GM19463 (cell line): Measurements from ENCODE around the gene RPS2.
A peak's percentile ranks its signal among the peaks of the same experiment; 100 is the strongest.

Experiments
- ATAC-seq: cut with Tn5 transposase; IDR thresholded peaks from one replicate; pipeline ENCODE4 v1.9.1; 2021; ENCODE audit warnings: mild to moderate bottlenecking, moderate library complexity; ENCODE audit not compliant: unreplicated experiment

The RPS2 gene

GRCh38 chr16:1999866-2000514, 35.4 kb upstream of the RPS2 start:
- no peak for ATAC-seq

DNA sequence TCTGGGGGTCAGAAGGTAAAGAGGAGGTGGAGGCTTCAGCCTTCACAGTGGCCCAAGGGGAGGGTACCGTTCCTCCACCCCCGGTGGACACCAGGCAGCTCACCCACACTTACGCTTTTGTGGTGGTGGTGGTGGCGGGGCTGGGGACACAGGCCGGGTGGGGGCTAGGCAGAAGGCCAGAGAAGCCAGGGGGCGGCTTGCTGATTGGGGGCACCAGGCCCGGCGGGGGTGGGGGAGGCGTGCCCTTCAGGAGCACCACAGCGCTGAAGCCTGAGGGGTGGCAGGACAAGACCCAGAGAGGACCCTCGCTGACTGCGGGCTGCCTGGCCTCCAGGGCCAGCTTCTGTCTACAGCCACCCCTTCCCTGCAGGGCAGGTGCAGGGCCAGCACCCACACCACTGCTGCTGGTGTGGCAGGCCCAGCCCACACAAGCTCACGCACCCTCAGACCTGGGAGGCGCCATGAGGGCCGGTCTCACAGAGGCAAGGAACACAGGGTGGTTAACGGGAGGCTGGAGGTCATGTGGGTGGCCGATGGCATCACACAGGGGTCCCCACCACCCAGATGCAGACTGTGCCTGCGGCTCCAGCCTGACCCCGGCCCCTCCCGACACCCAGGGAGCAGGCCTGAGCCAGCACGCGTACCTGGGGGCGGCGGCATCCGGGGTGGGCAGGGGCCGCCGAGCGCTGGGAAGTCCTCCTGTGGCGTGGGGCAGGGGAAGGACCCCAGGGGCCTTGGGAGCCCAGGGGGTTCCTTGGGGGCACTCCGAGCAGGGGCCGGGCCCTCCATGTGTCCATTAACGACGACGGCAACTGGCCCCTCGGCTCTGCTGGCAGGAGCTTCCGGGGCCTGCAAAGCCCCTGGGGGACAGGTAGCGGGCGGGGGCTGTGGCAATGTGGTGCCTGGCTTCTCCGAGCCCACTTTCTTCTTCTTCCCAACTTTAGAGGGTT, 34.5 kb upstream of the RPS2 start:
- ATAC-seq: no peak

DNA sequence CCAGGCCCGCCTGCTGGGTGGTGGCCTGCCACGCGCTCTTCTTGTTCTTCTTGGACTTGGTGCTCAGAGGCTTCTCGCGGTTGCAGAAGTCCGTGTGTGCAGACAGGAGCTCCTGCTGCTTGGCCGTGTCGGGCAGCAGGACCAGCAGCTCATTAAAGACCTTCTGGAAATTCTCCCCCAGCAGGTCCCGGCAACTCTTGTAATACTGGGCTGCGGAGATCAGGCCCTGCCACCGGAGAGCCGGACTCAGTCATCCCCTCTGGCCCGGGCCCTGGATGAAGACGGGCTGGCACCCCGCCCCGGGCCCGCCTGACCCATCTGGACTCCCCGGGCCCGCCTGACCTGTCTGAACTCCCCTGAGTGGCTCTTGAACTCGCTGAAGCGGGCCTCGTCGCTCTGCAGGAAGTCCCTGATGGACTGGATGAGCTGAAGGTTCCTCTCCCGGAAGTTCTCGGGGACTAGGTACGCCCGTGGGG, 33.8 kb upstream of the RPS2 start:
- ATAC-seq: no peak

DNA sequence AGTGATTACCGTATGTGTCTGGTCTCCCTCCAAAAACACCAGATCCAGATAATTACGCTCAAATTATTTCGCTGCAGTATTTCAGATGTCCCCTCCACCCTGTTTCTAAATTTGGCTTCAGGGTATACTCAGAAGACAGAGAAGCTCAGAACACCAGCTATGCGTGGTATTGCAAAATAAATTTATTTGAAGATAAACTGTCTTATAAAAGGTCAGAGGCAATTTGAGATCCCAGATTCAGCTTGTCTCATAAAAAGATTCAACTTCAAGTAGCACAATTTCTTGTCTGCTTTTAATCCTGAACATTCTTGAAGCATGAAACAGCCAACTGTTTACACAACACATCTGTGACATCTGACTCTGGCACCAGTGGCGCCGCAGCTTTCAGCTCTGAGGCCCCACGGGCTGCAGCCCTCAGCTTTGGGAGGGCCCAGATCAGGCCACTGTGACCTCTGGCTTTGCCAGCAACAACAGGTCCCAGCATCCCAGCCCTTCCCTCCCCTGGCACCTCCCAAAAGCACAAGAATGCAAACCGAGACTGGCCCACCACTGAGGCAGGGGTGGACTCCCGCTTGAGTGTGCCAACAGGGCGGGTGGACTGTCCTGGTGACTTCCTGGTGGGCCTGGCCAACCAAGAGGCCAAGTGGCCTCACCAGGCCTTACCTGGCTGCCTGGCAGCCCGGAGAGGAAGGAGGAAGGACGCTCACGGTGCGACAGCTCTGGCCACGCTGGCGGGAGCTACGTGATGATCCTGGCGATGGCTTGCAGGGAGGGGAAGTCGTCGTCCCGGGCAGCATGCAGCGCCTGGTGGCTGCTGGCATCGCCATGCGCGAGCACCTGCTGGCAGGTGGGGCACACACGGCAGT, 33.1 kb upstream of the RPS2 start:
- no peak for ATAC-seq

DNA sequence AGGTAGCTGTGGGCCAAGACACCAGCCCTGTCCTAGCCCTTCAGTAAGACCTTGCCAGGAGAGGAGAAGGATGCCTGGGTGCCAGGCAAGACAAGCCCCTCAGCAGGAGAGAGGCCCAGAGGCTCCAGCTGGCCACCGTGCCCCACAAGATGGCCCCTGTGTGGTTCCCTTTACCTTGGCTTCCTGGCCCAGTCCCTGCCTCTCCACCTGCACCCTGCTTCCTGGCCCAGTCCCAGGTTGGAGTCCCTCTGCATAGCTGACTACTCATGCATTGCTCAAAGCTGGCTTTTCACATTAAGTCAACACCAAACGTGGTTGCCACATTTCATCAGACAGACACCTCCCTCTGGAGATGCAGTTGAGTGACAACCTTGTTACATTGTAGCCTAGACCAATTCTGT, 29.1 kb upstream of the RPS2 start:
- ATAC-seq: no peak

- ATAC-seq: no peak
Observed at GRCh38 chr16:1992704-1993317, 28.2 kb upstream of the RPS2 start.

GRCh38 chr16:1991948-1992703, 27.5 kb upstream of the RPS2 start:
- peak; percentile 47 for ATAC-seq

- no peak for ATAC-seq
Observed at GRCh38 chr16:1991588-1991947, 26.9 kb upstream of the RPS2 start.

DNA sequence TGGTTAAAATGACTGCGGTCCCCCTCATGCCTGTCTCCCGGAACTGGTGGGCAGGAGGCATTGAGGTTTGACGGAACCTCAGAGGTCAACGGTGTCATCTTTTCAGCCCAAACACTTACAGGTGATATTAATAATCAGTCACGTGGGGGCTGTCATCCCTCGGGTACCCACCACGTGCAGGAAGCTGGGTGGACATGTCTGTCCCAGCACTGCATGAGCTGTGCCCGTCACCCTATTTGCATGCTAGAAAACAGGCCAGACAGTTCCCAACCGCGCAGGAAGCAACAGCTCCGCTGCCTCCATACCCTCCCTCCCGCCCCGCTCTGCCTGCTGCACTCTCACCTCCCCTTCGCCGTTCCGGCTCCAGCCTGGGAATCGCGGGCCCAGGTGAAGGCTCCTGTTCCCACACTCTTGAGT, 26.5 kb upstream of the RPS2 start:
- ATAC-seq: no peak

DNA sequence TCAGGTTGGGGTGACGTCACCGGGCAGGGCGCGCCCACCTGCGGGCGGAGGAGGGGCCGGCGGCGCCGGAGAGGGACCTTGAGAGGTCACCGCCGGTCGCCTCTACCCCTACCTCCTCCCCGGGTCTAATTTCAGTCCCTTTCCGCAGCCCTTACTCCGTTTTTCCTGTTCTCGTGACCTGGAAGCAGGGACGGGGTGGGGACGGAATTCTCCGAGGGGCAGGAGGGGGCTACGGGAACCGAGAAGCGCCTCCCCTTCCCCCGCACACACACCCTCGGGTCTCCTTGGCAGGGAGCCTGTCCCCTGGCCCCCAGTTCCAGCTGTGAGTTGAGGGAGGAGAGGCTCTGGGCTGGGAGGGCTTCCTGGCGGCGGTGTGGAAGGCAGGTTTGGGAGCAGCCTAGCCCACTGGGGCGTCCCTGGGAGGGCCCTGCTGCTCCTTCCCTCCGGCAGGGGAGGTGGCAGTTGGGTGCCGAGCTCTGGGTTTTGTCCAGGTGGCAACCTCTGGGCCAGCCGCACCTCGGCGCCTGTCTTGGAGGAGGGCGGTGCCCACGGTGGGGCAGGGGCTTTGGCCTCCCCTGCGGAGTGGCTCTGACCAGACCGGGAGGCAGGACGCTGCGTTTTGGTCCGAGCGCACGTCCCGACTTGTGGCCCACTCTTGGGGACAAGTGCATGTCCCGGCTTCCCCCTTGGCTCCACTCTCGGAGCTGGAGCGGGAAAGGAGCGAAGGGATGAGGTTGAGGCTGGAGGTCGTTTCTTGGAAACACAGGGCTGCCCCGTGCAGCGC, 25.9 kb upstream of the RPS2 start:
- ATAC-seq: no peak

GRCh38 chr16:1990101-1990350, 25.4 kb upstream of the RPS2 start:
- ATAC-seq: no peak

DNA sequence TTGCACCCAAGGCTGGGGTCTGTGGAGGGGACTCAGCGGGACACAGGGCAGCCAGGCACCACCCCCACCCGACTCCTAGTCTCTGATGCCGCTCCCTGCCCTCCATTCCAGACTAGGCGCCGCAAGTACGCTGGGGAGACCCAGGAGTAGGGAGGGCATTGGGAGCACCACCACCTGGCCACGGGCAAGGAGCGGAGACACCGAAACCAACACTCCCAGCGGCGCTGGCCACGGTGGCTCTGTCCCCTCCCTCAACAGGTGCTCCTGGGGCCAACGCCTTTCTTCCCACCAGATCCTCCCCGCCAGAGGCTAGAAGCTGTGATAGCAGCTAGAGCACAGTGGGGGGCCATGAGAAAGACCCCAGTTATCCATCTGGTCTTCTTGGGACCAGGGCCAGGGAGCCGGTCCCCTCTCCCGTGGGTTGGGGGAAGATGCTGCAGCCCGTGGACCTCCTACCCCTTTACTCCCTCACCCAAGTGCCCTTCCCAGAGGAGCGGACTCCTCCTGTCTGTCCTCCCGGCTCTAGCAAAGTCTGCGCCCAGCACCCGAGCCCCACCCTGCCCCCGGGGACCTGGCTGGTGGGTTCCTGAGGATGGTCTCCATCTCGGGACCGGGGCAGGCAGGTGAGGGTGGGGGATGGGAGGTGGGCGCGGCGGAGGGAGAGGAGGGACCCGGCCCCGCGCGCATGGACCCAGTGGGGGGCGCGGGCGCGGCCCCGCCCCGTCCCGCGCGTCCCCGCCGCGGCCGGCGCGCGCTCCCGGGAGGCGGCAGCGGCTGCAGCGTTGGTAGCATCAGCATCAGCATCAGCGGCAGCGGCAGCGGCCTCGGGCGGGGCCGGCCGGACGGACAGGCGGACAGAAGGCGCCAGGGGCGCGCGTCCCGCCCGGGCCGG, 24.8 kb upstream of the RPS2 start, which contains the start of gene SYNGR3:
SYNGR3 (plus strand) TSS at position 762 of the 892 bp plus-strand sequence. CDS start 133 bp downstream, outside the sequence.
- ATAC-seq: no peak

DNA sequence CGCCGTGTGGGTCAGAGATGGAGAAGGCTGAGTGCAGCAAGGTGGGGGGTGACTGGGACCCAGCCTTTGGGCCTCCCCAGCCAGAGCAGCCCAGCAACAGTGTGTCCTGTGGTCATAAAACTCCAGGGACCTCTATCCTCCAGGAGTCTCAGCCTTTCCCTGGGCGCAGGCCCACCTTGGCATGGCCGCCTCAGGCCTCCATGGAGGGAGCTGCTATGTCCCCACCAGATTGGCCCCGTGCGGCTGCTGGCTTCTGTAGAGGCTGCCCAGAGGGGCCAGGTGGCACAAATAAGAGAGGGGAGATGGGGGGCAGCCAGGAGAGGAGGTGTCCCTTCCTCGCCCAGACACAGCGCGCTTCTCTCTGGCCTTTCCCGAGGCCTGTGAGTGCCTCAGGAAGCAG, 22.6 kb upstream of the RPS2 start:
- no peak for ATAC-seq

GRCh38 chr16:1985466-1986150, 21.0 kb upstream of the RPS2 start:
- ATAC-seq: no peak

- no peak for ATAC-seq
Observed at GRCh38 chr16:1984347-1985225, 20.0 kb upstream of the RPS2 start.

DNA sequence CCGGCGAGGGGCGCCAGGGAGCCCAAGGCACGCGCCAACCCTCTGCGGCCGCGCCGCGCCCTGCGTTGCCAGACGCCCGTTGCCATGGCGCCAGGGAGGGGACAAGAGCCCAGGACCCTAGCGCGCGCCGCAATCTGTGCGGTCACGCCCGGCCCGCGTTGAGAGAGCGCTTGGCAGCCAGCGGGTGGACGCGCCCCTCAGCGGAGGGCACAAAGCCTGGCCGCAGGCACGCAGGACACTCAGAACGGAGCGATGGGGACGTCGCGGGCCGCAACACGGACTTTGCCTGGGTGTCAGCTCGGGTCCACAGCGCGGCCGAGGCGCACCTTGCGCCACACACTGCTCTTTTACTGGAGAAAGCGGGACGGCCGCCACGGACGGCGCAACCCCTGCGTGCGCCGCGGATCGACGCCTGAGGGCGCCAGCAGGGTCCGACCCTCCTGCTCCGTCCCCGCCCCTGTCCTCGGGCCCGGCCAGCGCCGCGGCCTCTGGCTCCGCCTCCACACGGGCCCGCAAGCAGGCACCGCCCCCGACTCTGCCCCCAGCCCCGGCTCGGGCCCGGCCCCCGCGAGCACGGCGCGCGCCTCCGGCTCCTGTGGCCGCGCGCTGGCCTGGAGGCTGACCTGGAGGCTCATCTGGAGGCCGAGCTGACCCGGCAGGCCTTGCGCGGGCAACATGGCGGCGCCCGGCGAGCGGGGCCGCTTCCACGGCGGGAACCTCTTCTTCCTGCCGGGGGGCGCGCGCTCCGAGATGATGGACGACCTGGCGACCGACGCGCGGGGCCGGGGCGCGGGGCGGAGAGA, 19.1 kb upstream of the RPS2 start, which contains the start of gene GFER:
GFER (plus strand) TSS at position 650 of the 803 bp plus-strand sequence; CDS start at position 676, 26 bp downstream.
- ATAC-seq: peak; percentile 82
